NCI-H2196 (cell line): ENCODE results near the gene CCDC39.

Experiments
- DNase-seq: peaks from one replicate; lab custom pipeline; 2025; ENCODE audit not compliant: unreplicated experiment; lab: John Stamatoyannopoulos, UW

CCDC39 gene

GRCh38 chr3:180679178-180680096 is at the start of gene CCDC39:
CCDC39 (minus strand) TSS chr3:180679489; CDS start chr3:180679380, 109 bp downstream.
- peak; percentile 83 for DNase-seq

DNA sequence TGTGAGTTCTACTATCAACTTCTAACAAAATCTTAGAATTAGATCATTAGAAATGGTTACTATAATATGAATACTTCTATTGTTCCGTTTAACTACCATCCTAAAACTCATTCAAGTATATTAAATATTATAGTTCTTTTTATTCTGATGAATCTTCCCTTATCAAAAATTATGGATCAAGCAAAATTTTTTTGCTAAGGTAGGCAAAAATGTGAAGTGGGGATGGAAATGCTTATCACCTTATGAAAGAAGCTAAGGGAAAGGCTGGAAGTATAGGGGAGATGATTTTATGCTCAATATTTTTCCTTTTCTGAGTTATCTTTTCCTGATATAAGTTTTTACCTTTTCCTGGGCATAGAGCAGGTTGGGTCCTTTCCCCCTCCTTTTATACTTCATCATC is 40.7 kb upstream of the CCDC39 start:
- DNase-seq: no peak

DNA sequence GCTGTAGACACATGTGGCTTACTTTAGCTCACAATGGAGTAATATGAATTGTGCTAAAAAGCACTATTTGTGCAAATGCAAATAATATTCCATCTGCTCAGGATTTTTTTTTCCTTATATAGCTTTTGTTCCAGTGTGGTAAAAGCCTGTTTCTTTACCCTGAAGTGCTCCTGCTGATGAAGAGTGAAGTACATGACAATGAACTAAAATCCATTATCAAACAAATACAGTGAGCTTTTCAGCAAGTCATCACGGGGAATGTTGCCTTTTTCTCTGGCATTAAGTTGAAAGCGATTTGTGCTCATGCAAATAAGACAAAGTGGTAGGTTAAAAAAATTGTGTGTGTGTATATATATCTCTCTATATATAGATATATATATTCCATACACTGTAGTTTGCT is 28.6 kb upstream of the CCDC39 start:
- no peak for DNase-seq

DNA sequence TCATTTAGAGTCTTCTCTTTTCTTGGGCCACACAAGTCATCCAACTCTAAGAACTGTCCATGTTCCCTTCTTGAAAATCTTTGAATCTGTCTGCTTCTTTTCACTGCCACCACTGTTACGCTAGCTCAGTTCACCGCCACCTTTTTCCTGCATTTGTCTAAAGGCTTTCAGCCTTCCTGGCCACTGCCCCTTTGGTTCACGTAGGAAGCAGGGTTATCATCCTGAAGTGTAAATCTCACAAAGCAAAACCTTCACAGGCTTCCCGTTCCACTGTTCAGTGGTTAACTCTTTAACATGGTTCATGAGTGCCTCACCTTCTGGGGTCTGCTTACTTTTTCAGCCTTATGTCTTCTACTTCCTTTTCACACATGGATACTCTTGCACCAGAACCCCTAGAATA is 26.3 kb upstream of the CCDC39 start:
- DNase-seq: no peak

- no peak for DNase-seq
Observed at GRCh38 chr3:180704532-180704931, 25.2 kb upstream of the CCDC39 start.

- no peak for DNase-seq
Observed at GRCh38 chr3:180700941-180701340, 21.7 kb upstream of the CCDC39 start.

DNA sequence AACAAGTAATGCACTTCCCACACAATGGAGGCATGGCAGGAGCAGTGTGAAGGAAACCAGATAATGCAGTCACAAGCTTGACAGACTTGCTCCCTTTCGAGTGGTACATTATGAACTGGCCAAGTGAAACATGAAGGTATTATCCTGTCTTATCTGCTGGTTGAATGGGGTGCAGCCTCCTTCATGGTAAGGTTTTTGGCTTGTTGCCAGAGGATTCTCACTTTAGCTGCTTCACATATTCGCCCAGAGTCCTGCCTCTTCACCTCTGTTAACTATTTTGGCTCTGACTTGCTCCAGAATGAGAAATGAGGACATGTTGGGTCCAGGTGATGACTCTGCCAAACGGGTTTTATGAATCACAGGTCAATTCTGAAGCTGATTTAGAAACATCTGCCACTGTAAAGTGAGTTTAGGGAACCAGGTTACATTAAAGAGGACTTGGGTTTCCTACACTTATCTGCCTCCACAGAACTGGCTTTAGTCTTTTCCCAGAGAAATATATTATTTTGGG is 19.5 kb upstream of the CCDC39 start:
- no peak for DNase-seq

DNA sequence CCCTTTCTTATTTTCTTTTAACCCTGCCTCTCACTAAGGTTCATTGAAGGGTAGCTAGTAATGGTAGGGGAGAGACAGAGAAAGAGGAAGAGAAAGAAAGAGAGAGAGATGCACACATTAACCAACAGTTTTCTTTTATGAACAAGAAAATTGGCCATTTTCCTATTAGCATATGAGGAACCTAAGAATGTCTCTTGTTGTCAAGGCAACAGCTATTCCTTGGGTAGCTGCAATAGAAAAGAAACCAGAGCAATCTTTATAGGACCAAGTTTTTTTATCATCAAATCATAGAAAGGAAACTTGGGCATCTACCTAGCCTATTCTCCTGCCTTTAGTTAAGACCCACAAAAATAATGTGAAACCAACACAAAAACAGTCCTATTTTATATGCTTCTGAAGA is 15.0 kb upstream of the CCDC39 start:
- DNase-seq: no peak

GRCh38 chr3:180693656-180694055 is 14.4 kb upstream of the CCDC39 start:
- no peak for DNase-seq

GRCh38 chr3:180690061-180690460 is 10.8 kb upstream of the CCDC39 start:
- no peak for DNase-seq

DNA sequence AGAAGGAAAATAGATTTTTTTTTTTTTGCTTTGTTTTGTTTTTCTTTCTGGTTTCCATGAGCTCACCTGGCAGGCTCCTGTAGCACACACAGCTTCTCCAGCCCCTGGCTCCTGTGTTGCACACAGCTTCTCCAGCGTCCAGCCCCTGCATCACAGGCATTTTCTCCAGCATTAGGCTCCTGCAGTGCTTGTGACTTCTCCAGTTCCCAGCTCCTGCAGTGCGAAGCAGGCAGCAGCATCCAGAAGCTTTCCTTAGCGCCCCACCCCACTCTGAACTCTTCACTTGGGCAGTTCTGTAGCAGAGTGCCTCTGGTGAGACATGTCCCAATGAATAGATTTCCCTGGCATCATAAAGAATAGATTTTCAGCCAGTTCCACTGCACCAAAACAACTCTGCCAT is 5.5 kb upstream of the CCDC39 start:
- DNase-seq: no peak

GRCh38 chr3:180683816-180684215 is 4.5 kb upstream of the CCDC39 start:
- DNase-seq: no peak

GRCh38 chr3:180680097-180680430 is 775 bp upstream of the CCDC39 start:
- peak; percentile 71 for DNase-seq

DNA sequence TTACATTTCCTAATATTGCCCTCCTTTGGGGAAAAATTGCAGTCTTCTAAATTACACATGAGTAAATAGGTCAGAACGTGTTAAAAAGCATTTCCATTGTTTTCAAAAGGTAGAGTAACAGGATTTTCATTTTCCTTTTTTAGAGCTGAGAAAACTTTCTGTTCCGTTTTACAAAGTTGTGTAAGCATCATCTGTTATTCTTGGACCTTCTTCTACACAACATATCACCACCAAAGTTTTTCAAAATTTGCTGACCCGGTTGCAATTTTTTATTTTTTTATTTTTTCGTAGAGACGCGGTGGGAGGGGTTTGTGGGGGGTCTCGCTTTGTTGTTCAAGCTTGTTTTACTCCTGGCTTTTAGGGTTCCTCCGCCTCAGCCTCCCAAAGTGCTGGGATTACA is 1.1 kb downstream of the CCDC39 start:
- no peak for DNase-seq

DNA sequence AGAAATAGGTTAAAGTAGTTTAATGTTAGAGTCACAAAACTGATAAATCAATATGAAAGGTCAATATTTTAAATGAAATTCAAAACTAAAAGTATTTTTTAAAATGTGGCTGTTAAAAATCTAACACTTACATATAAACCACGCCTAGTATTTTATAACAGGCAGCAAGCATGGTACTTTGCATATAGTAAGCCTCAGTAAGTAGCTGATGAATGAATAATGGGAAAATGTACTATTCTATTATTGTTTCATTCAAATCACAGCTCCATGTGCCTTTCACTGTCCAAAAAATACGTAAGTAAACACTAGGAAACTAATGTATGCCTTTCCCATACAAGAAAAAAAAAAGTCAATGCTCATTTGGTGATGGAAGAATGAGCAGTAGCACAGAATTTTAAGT is 17.8 kb downstream of the CCDC39 start:
- DNase-seq: no peak

DNA sequence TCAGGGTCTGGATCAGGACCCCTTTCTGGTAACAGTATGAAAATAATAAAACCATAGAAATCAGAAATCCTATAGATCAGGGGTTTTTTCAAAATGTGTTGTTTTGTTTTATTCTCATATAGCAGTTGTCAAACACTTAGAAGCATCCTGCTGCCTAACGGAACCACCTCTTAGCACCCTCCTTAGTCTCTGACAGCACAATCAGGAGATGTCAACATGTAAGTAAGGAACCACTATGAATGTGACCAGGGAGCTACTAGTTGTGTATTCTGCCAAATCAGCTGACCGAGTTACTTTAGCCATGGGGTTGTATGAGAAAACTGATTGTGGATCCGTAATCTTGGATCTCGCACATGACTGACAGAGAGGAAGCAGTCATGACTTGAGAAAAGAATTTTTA is 22.2 kb downstream of the CCDC39 start:
- no peak for DNase-seq

- DNase-seq: no peak
Observed at GRCh38 chr3:180656406-180656805, 22.9 kb downstream of the CCDC39 start.

DNA sequence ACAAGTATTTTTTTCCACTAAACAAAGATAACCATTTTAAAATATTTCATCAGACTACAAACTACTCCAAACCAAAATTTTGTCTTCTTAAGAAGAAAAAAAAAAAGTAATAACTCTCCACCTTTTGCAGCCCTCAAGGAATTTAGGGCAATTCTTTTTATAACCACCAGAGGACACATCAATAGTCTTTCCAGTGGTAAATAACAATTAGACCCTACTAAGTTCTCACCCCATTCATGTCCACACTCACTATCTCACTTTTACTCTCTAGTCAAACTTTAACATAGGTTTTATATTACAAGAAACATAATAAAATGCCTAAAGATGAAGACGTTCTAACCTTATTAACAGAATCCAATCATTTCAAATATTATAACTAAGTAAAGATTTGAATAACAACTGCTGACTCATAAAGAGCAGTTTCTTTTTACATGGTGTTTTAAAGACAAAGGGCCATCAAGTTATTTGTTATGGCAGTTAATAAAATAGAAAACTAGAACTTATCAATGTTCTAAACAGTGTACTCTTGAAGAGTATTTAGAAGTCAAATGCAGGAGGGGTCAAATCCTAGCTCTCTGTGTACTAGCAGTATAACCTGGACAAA is 33.0 kb downstream of the CCDC39 start:
- DNase-seq: no peak

- DNase-seq: no peak
Observed at GRCh38 chr3:180640987-180641386, 38.3 kb downstream of the CCDC39 start.

DNA sequence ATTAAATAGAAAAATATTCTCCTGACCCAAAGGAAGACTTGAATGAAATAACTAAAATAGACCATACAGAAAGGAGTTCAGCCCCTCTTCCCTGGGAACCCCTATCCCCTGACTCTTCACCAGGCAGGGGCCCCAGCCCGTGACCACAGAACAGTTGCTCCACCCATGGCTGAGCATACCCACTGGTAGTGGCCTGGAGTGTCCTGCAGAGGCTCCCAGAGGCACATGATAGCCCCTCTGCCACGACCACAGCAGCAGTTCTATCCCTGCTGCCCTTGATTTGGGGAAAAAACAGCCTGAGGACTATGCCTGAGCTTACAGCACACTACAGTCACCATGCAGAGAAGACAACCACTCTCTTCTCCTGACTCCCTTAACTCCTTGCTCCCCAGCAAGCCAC is 45.6 kb downstream of the CCDC39 start:
- DNase-seq: no peak

DNA sequence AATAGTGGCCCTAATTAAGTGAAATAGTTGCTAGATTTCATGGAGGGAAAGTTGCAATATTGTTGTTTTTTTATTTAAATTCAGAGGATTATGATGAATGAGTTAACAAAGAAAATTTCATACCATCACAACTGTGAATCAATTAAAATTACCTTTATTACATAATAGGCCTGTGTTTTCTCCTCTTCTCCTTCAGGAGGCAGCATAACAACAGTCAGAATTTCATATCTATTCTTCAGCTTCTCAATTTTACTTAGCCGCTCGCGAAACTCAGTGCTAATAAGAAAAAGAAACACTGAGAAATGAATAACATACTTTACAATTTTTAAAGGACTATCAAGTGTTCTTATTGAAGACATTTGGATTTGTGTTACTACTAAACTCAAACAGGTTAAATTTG is 48.0 kb downstream of the CCDC39 start:
- DNase-seq: no peak

- no peak for DNase-seq
Observed at GRCh38 chr3:180630371-180630770, 48.9 kb downstream of the CCDC39 start.
